ENCODE data around the gene EPHX1.
A peak's percentile ranks its signal among the peaks of the same experiment; 100 is the strongest.
"Not testable (repeated sequence)": the region's sequence is repeated elsewhere in the genome, so short reads cannot be mapped to it uniquely, and the experiment has no call there.

EPHX1 gene

GRCh38 chr1:225796097-225796496, 13.8 kb upstream of the EPHX1 start:
- H3K9me3 Mint-ChIP-seq, CTCF ChIA-PET, H3K4me3 Mint-ChIP-seq, H3K27ac Mint-ChIP-seq, H3K4me1 Mint-ChIP-seq, H3K27me3 Mint-ChIP-seq, DNase-seq: not testable (repeated sequence)
- H3K36me3 Mint-ChIP-seq: peaks cover 26% of the 10 kb centered on the region

GRCh38 chr1:225801146-225801545, 8.8 kb upstream of the EPHX1 start:
- H3K4me3 Mint-ChIP-seq, H3K36me3 Mint-ChIP-seq, H3K4me1 Mint-ChIP-seq, CTCF ChIA-PET, DNase-seq, H3K27ac Mint-ChIP-seq, H3K9me3 Mint-ChIP-seq, H3K27me3 Mint-ChIP-seq: not testable (repeated sequence)

GRCh38 chr1:225806249-225806648, 3.7 kb upstream of the EPHX1 start:
- Mint-ChIP-seq H3K27ac (no peak overlapping the region), H3K4me3 (no peak overlapping the region), H3K4me1 (peaks cover 14% of the 10 kb centered on the region), H3K36me3 (no peaks in the 10 kb centered on the region), H3K27me3 (peaks cover 24% of the 10 kb centered on the region), H3K9me3 (no peaks in the 10 kb centered on the region)
- CTCF ChIA-PET: no interaction called here
- no peak for DNase-seq

GRCh38 chr1:225806736-225807135, 3.2 kb upstream of the EPHX1 start:
- H3K27ac Mint-ChIP-seq, H3K9me3 Mint-ChIP-seq, H3K36me3 Mint-ChIP-seq, CTCF ChIA-PET, H3K4me3 Mint-ChIP-seq, DNase-seq: not testable (repeated sequence)
- H3K4me1 Mint-ChIP-seq: peaks cover 14% of the 10 kb centered on the region
- H3K27me3 Mint-ChIP-seq: peaks cover 29% of the 10 kb centered on the region

GRCh38 chr1:225808136-225808535, 1.8 kb upstream of the EPHX1 start:
- Mint-ChIP-seq H3K27ac (no peak overlapping the region), H3K36me3 (no peaks in the 10 kb centered on the region), H3K4me1 (peaks cover 14% of the 10 kb centered on the region), H3K27me3 (peaks cover 42% of the 10 kb centered on the region), H3K4me3 (no peak overlapping the region), H3K9me3 (no peaks in the 10 kb centered on the region)
- DNase-seq: no peak
- CTCF ChIA-PET: interaction anchor here (0.9 to 1.1 kb wide), 2 partner anchors 10 to 31 kb away, joined by 3 read pairs; partner anchors contain the start of gene SRP9

- H3K27ac Mint-ChIP-seq, CTCF ChIA-PET, H3K9me3 Mint-ChIP-seq, DNase-seq, H3K36me3 Mint-ChIP-seq: not testable (repeated sequence)
- Mint-ChIP-seq H3K4me3 (peak overlapping the region; percentile 75), H3K27me3 (peaks cover 48% of the 10 kb centered on the region), H3K4me1 (peaks cover 14% of the 10 kb centered on the region)
Measured at GRCh38 chr1:225810579-225811538, 935 bp downstream of the EPHX1 start.

GRCh38 chr1:225811622-225812487, 1.9 kb downstream of the EPHX1 start:
- CTCF ChIA-PET: interaction anchor here (1.6 kb wide), 1 partner anchor 33 kb away, joined by 3 read pairs; no protein-coding TSS in a partner anchor
- H3K36me3 Mint-ChIP-seq: no peaks in the 10 kb centered on the region
- no peak overlapping the region for H3K4me3 Mint-ChIP-seq
- peaks cover 48% of the 10 kb centered on the region for H3K27me3 Mint-ChIP-seq
- no peak overlapping the region for H3K27ac Mint-ChIP-seq
- peaks cover 14% of the 10 kb centered on the region for H3K4me1 Mint-ChIP-seq
- no peaks in the 10 kb centered on the region for H3K9me3 Mint-ChIP-seq
- no peak for DNase-seq

GRCh38 chr1:225812488-225813213, 2.7 kb downstream of the EPHX1 start:
- H3K9me3 Mint-ChIP-seq: no peaks in the 10 kb centered on the region
- CTCF ChIA-PET: interaction anchor here (1.6 kb wide), 1 partner anchor 34 kb away, joined by 3 read pairs; no protein-coding TSS in a partner anchor
- DNase-seq: no peak
- no peaks in the 10 kb centered on the region for H3K36me3 Mint-ChIP-seq
- peaks cover 17% of the 10 kb centered on the region for H3K4me1 Mint-ChIP-seq
- peaks cover 48% of the 10 kb centered on the region for H3K27me3 Mint-ChIP-seq
- H3K4me3 Mint-ChIP-seq: no peak overlapping the region
- no peak overlapping the region for H3K27ac Mint-ChIP-seq

GRCh38 chr1:225813214-225813964, 3.5 kb downstream of the EPHX1 start:
- CTCF ChIA-PET: interaction anchor here (1.6 kb wide), 1 partner anchor 35 kb away, joined by 3 read pairs; no protein-coding TSS in a partner anchor
- DNase-seq: no peak
- no peak overlapping the region for H3K27ac Mint-ChIP-seq

GRCh38 chr1:225814381-225814780, 4.5 kb downstream of the EPHX1 start:
- no peaks in the 10 kb centered on the region for H3K9me3 Mint-ChIP-seq
- CTCF ChIA-PET: no interaction called here
- H3K27me3 Mint-ChIP-seq: peaks cover 43% of the 10 kb centered on the region
- H3K4me3 Mint-ChIP-seq: no peak overlapping the region
- DNase-seq: no peak
- H3K27ac Mint-ChIP-seq: no peak overlapping the region
- H3K36me3 Mint-ChIP-seq: no peaks in the 10 kb centered on the region
- H3K4me1 Mint-ChIP-seq: peaks cover 21% of the 10 kb centered on the region

More at GRCh38 chr1:225813214-225813964, 3.5 kb downstream of the EPHX1 start:
- H3K36me3 Mint-ChIP-seq: no peaks in the 10 kb centered on the region
- H3K4me3 Mint-ChIP-seq: no peak overlapping the region
- H3K4me1 Mint-ChIP-seq: peaks cover 23% of the 10 kb centered on the region
- peaks cover 48% of the 10 kb centered on the region for H3K27me3 Mint-ChIP-seq
- no peaks in the 10 kb centered on the region for H3K9me3 Mint-ChIP-seq

- DNase-seq, H3K27ac Mint-ChIP-seq, H3K9me3 Mint-ChIP-seq, CTCF ChIA-PET, H3K36me3 Mint-ChIP-seq, H3K4me3 Mint-ChIP-seq: not testable (repeated sequence)
- H3K4me1 Mint-ChIP-seq: peaks cover 16% of the 10 kb centered on the region
- H3K27me3 Mint-ChIP-seq: peaks cover 39% of the 10 kb centered on the region
Measured at GRCh38 chr1:225815090-225815489, 5.2 kb downstream of the EPHX1 start.

- H3K4me3 Mint-ChIP-seq: no peak overlapping the region
- CTCF ChIA-PET: no interaction called here
- no peak overlapping the region for H3K27ac Mint-ChIP-seq
- no peaks in the 10 kb centered on the region for H3K9me3 Mint-ChIP-seq
- no peak for DNase-seq
- H3K4me1 Mint-ChIP-seq: peaks cover 11% of the 10 kb centered on the region
- no peaks in the 10 kb centered on the region for H3K36me3 Mint-ChIP-seq
- peaks cover 34% of the 10 kb centered on the region for H3K27me3 Mint-ChIP-seq
Measured at GRCh38 chr1:225815526-225816178, 5.7 kb downstream of the EPHX1 start.

All from activated naive CD4-positive, alpha-beta T cell treated with anti-CD3 and anti-CD28 coated beads, Interleukin-2, amount 10 ng/mL, durations not matched to agents 7 days and 5 days (primary cell).